GM15510 (cell line): ENCODE measurements around the gene KLK2.

Experiments used
- POLR2A ChIP-seq: IDR thresholded peaks from 3 replicates; pipeline ENCODE4 v1.6.1; 2011; ENCODE audit warnings: borderline replicate concordance; ENCODE audit not compliant: insufficient read length; ENCODE audit errors: extremely low read depth

KLK2 gene

DNA sequence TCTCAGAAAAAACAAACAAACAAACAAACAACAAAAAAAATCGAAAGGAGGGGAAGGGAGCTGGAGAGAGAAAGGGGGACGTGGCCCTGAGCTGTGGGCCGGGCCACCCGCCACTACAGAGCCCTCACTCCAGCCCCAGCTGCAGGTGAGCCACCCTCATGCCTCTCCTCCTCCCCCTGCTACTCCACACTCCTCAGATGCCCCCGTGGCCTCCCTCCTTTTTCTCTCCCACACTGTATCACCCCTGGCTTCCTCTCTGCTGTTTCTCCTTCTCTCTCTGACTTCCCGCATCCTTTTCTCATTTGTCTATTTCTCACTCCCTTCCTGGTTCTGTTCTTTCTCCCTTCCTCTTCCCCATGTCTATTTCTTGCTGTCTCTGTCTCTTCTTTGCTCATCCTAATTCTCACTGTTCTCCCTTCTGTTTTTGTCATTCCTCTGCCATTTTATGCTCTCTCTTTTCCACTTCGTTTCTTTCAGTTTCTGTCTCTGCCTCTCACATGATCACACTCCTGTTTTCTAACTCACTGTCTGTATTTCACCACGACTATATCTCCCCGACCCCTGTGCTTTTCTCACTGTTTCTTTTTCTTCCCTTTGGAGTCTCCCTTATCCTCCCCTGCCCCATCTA, 2.7 kb downstream of the KLK2 start:
- no peak for TF ChIP-seq POLR2A

- no peak for TF ChIP-seq POLR2A
Measured at GRCh38 chr19:50876456-50876855, 3.2 kb downstream of the KLK2 start.

GRCh38 chr19:50877338-50877737, 4.1 kb downstream of the KLK2 start:
- TF ChIP-seq POLR2A: no peak

- TF ChIP-seq POLR2A: no peak
Measured at GRCh38 chr19:50878851-50879250, 5.6 kb downstream of the KLK2 start.

DNA sequence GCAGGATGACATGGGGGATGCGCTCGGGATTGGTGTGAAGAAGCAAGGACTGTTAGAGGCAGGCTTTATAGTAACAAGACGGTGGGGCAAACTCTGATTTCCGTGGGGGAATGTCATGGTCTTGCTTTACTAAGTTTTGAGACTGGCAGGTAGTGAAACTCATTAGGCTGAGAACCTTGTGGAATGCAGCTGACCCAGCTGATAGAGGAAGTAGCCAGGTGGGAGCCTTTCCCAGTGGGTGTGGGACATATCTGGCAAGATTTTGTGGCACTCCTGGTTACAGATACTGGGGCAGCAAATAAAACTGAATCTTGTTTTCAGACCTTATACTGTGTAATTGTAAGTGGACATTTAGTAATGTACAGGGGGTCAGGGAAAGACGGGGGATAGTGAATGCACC, 7.0 kb downstream of the KLK2 start:
- no peak for TF ChIP-seq POLR2A

GRCh38 chr19:50882188-50882587, 8.9 kb downstream of the KLK2 start:
- no peak for TF ChIP-seq POLR2A

DNA sequence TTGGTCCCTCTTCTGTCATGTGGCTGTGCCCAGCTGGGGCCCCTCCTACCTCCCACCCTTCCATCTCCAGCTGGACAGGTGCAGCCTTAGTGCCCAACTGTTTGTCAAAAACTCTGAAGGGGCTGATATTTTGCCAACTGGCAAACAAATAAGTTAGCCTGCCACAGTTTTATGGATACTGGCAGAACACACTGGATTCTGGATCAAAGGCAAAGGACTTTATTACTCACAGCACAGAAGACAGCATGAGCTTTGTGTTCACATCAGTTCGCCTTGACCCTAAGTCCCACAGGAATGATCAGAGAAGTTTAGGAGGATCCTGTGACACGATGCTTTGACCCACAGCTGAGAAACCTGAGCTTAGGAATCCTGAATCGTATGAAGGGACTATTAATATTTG, 16.4 kb downstream of the KLK2 start:
- no peak for TF ChIP-seq POLR2A

- TF ChIP-seq POLR2A: no peak
Measured at GRCh38 chr19:50890422-50891252, 17.4 kb downstream of the KLK2 start.

- no peak for TF ChIP-seq POLR2A
Measured at GRCh38 chr19:50891253-50891625, 18.0 kb downstream of the KLK2 start.

GRCh38 chr19:50893047-50893736, 20.0 kb downstream of the KLK2 start:
- no peak for TF ChIP-seq POLR2A

GRCh38 chr19:50894478-50895356, 21.5 kb downstream of the KLK2 start:
- no peak for TF ChIP-seq POLR2A

- peak; percentile 25 for TF ChIP-seq POLR2A
Measured at GRCh38 chr19:50896591-50897190, 23.5 kb downstream of the KLK2 start.

GRCh38 chr19:50897191-50897607, 24.0 kb downstream of the KLK2 start:
- no peak for TF ChIP-seq POLR2A

GRCh38 chr19:50897612-50898011, 24.4 kb downstream of the KLK2 start:
- no peak for TF ChIP-seq POLR2A
